Fibroblast of skin of left quadriceps (primary cell): ENCODE measurements around the gene APOL2.
"Not testable (repeated sequence)": the region's sequence is repeated elsewhere in the genome, so short reads cannot be mapped to it uniquely, and the experiment has no call there.

Experiments
- DNase-seq, 2 experiments: peaks; one replicate each; pipeline ENCODE4 v3.0.0-alpha.2; 2013; ENCODE audit warnings: low read depth in 2 of 2

APOL2 gene

DNA sequence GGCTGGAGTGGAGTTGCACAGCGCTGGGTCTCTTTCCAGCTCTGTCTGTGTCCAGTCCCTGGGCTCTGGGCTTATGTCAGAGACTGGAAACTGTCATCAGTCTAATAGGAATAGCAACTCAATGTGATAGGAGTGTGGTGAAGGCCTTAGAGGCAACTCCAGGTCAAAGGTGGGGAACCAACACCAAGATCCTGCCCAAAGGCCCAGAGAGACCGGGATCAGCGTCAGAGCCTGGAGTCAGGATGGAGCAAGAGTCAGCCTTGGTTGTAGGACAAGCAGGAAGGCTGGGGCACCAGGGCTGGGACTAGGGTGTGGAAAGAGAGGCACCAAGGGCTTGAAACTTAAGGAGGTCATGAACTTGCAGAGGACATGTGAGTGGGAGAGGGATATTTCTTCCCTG lies 23.0 kb upstream of the APOL2 start:
- DNase-seq, result not testable (repeated sequence)

DNA sequence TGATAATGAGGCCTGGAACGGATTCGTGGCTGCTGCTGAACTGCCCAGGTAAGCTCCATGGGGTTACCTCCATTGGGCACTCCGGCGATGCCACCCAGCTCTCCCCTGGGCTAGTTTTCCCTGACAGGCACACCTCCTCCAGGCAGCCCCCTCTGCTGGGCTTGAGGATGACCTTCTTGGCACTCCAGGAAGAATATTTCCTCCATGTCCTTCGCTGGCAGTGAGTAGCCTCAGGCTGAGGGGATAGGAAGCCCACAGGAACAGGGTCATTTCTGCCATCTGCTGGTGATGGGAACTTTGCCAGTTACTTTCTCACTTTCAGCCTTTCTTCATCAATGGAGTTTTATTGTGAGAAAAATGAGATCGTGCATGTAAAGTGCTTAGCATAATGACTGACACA lies 22.3 kb upstream of the APOL2 start:
- not testable (repeated sequence) for DNase-seq

GRCh38 chr22:36259615-36260300 lies 20.4 kb upstream of the APOL2 start:
- no peak for DNase-seq

- peak in 1 of 2 experiments; percentile 18 for DNase-seq
These were observed 19.6 kb upstream of the APOL2 start for GRCh38 chr22:36258701-36259614.

GRCh38 chr22:36257948-36258670 lies 18.8 kb upstream of the APOL2 start:
- no peak for DNase-seq

DNA sequence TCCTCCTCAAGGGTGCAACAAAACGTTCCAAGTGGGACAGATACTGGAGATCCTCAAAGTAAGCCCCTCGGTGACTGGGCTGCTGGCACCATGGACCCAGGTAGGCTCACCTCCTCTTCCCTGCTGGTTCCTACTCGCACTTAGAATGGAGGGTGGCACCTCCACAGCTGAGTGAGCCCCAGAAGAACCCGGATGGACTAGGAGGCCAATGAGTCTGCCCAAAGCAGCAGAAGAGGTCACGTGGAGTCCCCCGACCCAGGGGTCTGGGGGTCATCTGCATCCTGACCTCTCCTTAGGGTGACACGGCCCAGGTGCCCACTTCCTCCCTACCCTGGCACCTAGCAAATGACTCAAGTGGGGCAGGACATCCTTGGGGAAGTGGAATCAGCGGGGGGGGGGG lies 18.0 kb upstream of the APOL2 start:
- no peak for DNase-seq

- DNase-seq, result no peak
These were observed 17.2 kb upstream of the APOL2 start for GRCh38 chr22:36256478-36256877.

GRCh38 chr22:36255572-36255971 lies 16.2 kb upstream of the APOL2 start:
- DNase-seq, result not testable (repeated sequence)

GRCh38 chr22:36253523-36254490 lies 14.5 kb upstream of the APOL2 start:
- DNase-seq, result no peak

DNA sequence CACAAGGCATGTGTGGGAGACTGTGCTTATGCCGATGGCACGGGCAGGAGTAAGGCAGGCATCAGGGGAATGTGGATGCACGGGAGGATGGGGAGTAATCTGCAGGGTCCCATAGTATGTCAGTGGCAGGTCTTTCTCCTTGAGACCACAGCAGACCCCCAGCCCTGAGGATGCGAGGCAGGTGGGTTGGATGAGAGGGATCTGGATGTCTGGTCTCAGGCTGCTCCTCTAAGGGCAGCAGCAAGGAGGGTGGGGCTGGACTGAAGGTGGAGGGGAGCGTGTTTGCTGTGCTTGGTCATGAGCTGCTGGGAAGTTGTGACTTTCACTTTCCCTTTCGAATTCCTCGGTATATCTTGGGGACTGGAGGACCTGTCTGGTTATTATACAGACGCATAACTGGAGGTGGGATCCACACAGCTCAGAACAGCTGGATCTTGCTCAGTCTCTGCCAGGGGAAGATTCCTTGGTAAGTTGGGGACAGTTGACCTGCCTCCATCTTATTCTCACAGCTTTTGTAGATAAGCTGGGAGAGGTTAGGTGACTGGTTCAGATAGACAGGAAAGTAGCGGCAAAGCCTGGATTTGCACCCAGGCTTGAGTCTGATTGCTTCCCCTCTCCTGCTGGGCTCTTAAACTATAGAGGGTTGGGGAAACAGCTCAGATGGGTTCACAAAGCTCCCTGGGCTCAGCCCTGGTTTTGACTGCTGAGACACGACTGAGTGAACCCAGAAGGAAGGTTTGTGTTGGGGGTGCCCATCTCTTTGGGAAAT lies 13.6 kb upstream of the APOL2 start, which contains the start of gene APOL1:
Gene APOL1, plus strand, starts transcription at position 380 of the 769 bp plus-strand sequence. CDS start 1,823 bp downstream, outside the sequence.
- DNase-seq, result no peak

GRCh38 chr22:36251979-36252608 lies 12.8 kb upstream of the APOL2 start:
- not testable (repeated sequence) for DNase-seq

DNA sequence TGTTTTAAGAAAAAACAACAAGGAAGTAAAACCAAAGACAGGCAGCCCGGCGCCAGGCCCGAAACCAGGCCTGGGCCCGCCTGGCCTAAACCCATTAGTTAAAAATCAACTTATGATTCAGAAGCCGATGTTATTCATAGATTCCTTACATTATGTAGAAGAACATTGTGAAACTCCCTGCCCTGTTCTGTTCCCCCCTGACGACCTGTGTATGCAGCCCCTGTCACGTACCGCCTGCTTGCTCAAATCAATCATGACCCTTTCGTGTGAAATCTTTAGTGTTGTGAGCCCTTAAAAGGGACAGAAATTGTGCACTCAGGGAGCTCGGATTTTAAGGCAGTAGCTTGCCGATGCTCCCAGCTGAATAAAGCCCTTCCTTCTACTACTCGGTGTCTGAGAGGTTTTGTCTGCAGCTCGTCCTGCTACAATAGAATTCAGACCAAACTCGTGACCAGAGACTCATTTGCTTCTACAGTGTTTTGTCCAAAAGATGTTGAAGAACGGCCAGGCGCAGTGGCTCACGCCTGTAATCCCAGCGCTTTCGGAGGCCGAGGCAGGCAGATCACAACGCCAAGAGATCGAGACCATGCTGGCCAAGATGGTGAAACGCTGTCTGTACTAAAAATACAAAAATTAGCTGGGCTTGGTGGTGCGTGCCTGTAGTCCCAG lies 11.1 kb upstream of the APOL2 start:
- not testable (repeated sequence) for DNase-seq

DNA sequence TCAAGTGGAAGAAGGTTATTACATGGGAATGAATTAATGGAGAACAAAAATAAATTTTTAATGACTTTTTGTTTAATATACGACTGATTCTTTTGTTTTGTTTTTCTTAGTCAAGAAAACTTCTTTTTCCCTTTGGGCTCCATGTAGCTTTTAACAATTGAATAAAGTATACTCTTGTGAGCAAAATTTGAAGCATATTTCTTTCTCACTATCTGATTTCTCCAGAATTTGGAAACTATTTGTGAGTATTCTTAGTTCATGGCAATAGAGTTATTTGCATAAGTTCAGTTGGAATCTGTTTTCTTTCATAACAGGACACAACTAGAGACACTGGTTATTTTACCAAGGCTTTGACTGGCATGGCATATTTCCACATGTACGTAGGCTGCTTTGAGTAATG lies 9.8 kb upstream of the APOL2 start:
- no peak for DNase-seq

DNA sequence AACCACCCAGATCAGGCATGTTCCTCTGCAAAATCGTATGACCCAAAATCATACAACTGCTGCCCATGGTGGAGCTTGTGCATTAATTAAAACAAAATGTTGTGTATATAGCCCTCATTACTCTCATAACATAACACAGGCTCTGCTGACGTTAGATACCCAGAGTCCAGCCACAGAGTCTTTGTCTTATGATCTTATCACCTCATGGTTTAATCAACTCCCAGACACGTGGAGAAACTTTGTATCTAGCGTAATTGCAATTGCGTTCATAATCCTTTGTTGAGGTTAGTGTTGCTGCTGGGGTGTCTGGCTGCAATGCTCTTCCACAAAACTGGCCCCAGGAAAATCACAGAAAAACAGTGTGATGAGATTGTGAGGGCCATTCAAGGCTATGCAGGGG lies 8.6 kb upstream of the APOL2 start:
- DNase-seq, result no peak

- DNase-seq, result no peak
These were observed 7.4 kb upstream of the APOL2 start for GRCh38 chr22:36246718-36247117.

DNA sequence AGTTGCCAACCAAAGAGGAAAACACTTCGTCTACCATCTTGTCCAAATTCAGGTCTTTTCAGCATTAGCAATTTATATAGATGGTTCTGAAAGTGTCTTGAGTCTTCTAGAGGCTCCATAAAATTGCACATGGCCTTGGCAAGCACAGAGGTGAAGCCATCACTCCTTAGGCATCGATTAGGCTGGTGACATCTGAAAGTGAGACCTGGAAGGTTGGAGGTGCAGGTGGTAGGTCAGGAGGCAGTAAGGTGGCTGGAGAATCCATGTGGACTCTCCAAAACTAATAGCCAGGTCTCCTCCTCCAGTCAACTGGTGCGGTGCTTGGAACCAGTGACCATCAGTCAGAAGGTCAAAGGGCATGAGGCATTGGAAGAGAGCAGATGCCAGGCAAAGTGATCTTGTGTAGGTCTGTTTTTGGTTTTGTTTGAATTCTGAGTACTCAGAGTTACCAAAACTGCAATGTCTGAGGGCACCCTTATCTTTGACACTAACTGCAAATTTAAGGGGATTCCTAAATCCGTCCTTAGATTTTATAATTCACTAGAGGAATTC lies 6.6 kb upstream of the APOL2 start:
- no peak for DNase-seq

DNA sequence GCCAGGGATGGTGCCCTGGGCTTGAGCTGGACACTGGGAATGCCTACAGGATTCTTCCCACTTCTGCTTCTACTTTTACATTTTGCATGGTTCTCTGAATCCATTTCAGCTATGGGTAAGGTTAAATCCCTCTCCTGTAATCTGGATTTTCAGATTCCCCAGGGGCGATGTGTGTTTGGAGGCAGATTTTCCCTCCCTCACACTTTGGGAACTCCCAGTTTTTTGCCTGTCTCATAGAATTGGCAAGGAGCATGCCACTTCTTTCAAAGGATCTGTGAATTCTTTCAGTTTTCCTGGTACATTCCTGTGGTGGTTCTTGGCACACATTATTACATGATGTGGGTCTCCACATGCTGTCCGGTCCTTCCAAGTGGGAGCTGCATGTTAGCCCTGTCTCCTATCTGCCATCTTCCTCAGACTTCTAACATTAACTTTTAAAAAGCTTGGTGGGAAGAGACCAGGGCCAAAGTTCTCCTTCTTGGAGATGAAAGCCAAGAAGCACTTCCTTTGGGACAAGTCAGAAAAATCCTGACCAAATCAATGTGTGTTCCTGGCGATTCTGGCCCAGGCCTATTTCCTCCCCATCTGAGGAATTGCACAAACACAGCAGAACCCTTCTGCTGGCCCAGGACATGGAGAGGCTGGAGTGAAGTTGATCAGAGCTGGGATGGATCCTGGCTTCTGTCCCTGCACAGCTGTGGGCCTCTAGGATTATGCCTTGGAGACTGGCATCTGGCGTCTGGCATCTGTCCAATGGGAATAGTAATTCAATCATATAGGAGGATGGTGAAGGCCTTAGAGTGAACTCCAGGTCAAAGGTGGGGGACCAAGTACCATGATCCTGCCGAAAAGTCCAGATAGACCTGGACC lies 5.4 kb upstream of the APOL2 start:
- peak; percentile 35 to 39 for DNase-seq

GRCh38 chr22:36243986-36244385 lies 4.7 kb upstream of the APOL2 start:
- DNase-seq, result no peak
